Stimulated activated CD8-positive, alpha-beta memory T cell treated with anti-CD3 and anti-CD28 coated beads, Interleukin-12 subunit alpha, Interleukin-12 subunit beta, amount 100 ng/mL, for 1 hour (primary cell): ENCODE measurements around the gene RALY.
"Not testable (repeated sequence)": the region's sequence is repeated elsewhere in the genome, so short reads cannot be mapped to it uniquely, and the experiment has no call there.

Experiments
- DNase-seq: peaks from one replicate; pipeline ENCODE4 v3.0.0-alpha.2; 2020; ENCODE audit warnings: low read depth

The RALY gene

DNA sequence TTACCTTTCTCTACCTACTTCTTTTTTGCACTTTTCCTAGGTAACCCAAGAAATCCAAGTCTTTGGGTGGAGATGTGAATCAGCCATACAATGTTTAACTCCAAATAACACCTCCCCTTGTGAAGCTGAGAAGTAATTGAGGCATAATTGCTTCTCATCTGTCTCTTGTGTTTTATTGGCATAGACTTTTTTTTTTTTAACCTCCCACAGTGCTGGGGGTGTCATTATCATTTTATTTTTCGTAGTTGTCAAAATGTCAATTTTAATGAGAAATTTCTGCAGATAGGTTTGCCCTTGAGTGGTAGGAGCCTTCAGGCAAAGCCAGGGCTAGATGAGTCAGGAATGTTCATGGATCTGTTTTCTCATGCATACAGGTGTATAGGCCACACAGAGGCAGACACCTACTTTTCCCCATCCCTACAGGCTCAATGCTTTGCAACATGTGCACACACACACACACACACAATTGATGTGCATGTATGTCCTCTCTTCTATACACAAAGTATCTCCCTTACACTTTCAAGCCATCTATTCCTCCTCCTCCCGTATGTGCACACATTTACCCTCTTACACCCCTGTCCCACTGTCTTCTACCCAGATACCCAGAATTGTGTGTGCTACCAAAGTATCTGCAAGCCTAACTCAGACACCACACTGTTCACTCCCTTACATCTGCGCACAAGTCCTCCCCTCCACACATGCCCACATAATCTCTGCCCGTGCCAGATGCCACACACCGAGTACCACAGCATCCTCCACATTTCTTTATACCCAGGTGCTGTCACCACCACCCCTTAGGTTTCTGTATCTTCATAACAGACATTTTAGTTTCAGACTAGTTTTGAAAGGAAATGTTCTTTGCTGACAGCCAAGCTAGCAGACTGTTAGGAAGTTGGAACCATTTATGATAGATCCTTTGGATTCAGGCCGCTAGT, 22.0 kb downstream of the RALY start:
- no peak for DNase-seq

DNA sequence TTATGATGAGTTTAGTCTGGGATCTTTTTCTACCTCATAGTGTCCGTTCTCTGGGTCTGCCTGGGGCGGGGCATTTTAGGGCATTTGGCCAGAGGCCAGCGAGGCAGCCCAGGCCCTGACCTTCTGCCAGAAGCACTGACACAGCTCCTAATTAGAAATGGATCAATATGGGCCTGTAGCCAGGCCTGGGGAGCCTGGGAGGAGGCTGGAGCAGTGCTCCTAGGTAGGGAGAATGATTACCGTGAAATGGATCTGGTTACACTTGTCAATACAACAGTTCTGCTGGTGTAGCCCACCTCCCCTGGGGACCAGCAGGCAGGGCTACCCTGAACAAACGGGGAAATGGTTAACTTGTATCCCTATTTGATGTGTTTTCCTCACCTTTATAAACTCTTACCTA, 23.0 kb downstream of the RALY start:
- DNase-seq, result no peak

DNA sequence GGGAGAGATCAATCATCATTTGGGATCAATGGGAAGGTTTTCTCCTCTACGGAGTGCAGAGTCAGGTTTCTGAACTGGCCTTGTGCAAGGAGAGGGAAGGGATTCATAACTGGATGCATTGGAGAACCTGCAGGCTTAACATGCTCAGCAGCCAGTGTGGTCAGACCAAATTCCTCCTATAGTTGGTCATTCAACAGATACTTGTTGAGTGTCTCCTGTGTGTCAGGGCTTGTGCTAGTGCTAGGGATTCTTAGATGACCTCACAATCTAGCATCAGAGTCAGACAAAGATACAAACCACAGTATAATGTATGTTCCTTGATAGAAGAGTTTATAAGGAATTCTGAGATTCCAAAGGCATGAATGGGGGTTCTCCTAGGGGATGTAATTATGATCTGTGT, 23.9 kb downstream of the RALY start:
- no peak for DNase-seq

- no peak for DNase-seq
Measured at GRCh38 chr20:34018166-34018565, 24.5 kb downstream of the RALY start.

DNA sequence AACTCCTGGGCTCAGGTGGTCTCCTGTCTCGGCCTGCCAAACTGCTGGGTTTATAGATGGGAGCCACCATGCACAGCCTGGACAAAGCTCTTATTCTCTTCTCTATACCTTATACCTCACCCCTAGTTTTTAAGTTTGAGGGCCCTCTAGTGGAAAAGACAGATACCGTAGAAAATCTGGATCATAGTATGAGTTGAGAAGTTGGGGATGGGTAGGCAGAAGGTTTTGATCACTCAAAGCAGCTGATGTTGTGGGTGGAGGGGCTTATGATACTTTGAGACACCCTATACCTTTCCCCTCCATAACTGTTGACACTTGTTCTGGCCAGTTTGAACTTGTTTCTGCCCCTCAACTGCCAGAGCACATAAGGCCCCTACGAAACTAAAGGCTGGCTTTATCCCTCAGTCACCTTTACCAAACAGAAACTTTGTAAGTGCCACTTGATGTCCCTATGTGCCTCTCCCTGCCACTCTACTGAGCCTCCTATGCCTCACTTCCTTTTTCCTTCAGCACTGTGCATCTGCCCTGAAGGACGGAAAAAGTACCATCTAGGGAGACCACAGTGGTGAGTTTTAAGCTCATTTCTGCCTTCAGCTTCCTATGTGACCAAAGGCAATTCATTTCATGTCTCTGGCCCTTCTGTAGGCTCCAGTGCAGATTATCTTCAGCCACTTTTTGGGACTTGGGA, 28.6 kb downstream of the RALY start:
- no peak for DNase-seq

GRCh38 chr20:34022839-34023234, 29.1 kb downstream of the RALY start:
- no peak for DNase-seq

DNA sequence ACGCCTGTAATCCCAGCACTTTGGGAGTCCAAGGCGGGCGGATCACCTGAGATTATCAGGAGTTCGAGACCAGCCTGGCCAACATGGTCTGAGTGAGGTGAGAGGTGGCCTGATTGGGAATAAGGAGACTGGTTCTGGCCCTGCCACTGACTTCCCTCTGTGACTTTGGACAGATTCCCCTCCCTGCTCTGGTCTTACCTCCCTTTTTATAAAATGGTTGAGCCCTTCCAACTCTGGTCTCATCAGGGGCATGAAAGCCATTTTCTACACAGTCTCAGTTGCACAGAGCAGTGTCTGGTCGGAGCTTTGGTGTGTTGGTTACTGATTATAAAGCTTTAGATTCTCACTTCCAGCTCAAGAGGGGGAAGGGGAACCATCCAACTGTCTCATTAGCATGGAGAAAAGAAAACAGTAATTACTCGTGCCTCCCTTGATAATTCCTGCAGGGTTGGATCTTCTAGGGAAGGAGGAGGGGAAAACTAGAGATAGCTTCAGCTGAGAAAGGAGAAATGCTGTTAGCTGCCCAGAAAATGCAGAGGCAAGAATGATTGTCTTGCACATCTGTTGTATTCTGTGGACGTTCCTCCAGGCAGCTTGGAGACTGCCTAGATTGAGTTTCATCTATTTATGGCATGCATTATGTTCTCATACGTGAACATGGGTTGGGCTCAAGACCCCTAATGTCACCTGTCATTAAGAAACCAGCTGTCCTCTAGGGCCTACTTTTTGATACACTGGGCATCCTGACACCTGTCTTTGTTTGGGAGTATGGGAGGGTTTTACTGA, 30.4 kb downstream of the RALY start:
- DNase-seq, result no peak

DNA sequence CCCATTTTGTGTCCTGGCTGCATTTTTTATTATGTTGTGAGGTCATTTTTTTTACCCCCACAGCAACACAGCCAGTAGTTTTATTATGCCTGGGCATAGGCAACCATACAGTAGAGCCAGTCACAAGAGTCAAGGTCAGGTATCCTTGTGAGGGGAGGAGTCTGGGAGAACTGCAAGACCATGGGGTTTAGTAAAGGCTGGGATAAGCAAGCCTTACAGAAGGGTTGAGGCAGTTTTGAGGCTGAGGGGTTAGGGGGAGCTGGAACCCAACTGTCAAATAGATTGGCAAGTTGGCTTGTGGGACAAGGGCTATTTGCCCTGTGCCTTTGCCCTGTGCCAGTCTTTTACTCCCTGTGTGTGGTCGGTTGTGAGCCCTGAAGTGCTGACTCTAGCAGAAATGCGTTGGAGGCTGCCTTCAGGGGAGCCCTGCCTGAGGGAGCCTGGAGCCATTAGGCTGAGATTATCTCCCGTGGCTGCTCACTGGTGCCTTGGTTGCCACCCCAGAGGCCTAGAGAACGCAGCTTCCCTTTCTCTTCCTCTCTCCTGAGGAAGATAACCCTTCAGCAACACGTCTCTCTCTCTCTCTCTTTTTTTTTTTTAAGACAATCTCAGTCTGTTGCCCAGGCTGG, 31.1 kb downstream of the RALY start:
- DNase-seq, result no peak

DNA sequence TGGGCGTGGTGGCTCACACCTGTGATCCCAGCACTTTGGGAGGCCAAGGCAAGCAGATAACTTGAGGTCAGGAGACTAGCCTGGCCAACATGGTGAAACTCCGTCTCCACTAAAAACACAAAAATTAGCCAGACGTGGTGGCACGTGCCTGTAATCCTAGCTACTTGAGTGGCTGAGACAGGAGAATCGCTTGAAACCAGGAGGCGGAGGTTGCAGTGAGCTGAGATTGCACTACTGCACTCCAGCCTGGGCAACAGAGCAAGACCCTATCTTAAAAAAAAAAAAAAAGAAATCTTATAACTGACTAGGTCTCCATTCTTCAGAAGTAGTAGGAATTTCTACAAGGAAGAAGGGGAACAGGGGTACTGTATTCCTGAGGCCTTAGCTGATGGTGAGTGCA, 34.3 kb downstream of the RALY start:
- not testable (repeated sequence) for DNase-seq

DNA sequence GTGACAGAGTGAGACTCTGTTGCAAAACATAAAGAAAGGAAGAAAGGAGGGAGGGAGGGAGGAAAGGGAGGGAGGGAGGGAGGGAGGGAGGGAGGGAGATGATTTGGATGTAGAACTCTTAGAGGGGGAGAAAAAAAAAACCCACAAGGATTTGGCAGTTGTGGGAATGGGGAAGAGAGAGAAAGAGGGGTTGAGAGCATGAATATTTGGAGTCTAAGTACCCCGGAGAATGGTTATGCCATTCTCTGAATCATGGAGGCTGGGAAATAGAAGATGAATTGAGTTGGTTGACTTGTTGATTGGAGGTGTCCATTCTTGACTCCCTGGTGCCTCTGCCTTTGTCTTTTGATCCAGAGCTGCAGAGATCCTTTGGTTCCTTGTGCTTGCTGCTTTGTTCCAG, 35.7 kb downstream of the RALY start:
- no peak for DNase-seq

DNA sequence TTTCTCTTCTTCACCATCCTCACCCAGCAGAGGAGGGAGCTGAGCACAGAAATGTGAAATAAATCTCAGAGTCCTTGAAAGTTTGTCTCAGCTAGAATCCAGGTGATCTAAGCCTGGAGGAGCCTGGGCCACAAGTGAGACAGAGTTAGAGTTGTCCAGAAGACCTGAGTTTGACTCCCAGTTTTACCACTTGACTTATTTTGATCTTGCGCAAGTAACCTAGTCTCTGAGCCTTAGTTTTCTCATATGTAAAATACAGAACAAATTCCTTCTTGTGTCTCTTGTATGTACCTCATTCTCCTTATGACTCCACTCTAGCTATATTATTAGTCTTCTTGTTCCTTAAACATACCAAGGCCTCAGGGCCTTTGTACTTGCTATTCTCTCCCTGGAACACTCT, 36.7 kb downstream of the RALY start:
- no peak for DNase-seq

DNA sequence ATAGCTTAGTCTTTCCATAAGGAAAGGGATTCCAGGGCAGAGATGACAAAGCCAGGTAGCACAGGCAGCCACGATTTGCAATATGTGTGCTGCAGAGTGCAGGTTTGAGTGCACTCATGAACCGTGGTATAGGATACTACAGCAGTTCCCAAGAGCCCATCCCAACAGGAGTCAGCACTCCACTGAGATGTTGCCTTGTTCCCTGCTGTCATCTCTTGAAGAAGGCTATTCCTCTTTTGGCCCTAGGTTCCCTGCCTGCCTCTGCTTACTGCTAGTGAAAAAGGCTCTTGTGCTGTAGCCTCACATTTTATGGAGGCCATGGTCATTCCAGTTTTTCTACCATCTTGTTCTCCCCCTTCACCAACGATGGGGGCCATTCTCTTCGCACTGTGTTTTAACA, 40.2 kb downstream of the RALY start:
- DNase-seq, result no peak

DNA sequence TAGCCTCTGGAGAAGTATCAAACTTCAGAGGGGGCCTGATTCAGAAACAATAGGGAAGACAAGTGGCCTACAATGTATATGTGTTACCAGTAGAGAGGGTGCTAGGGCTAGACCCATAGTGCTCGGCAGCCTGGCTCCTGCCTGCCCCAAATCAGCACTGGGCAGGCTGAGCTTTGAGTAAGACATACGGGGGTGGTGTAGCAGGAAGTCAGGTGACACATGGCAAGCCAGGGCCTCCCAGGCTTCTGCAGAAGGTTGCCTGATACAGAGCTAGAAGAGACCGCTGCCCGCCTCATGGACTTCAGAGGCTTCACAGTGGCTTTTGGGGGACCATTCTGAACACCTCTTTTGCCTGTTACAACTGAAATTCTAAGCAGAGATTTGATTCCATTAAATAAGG, 43.4 kb downstream of the RALY start:
- DNase-seq, result peak; percentile 15

GRCh38 chr20:34037767-34038166, 44.1 kb downstream of the RALY start:
- DNase-seq, result no peak

- DNase-seq, result no peak
Measured at GRCh38 chr20:34040300-34040995, 46.7 kb downstream of the RALY start.

- no peak for DNase-seq
Measured at GRCh38 chr20:34041226-34041625, 47.5 kb downstream of the RALY start.

DNA sequence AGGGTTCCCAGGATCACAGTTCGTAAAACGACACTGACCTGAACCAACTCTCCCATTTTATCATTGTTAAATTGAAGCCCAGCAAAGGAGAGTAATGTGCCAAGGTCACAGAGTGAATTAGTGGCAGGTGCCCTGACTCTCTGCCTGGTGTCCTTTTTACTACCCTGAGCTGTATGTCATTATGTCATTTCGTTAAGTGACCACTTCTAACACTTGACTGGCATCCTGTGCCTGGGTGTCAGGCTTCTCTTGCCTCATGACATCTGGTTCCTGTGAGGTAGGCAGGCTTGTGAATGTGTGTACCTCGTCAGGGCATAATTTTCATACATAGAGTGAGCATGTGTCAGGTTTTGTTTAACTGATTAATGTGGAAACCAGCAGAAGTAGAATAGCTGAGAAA, 48.6 kb downstream of the RALY start:
- DNase-seq, result no peak

DNA sequence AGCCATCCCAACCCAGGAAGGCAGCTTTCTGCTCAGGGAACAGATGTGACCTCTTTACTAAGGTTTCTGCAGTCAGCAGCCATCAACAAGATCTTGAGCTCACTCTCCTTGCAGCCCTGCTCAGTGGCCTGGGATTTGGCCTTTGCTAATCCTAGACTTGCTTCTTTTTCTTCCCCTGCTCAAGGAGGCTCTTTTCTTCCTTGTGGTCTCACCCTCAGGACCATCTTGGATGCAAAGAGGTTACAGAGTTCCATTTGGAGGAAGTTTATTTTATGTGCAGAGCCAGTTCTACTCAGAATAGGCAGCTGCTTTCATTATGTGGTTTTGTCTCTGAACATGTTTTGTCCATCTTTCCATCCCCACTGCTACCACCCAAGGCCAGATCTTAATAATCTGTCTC, 49.3 kb downstream of the RALY start:
- no peak for DNase-seq

GRCh38 chr20:34045294-34045693, 51.6 kb downstream of the RALY start:
- no peak for DNase-seq

GRCh38 chr20:34045930-34046725, 52.4 kb downstream of the RALY start:
- DNase-seq, result no peak
